ENCODE measurements around the gene CASKIN2. TPM values are rescaled to one million over a fixed set of nuclear protein-coding genes. Genes with fewer than 3 reads are reported as not detected.

The CASKIN2 gene
- total RNA-seq, 6 experiments from 2014 or later: 9.0 to 26.0 (median 12.0) TPM

DNA sequence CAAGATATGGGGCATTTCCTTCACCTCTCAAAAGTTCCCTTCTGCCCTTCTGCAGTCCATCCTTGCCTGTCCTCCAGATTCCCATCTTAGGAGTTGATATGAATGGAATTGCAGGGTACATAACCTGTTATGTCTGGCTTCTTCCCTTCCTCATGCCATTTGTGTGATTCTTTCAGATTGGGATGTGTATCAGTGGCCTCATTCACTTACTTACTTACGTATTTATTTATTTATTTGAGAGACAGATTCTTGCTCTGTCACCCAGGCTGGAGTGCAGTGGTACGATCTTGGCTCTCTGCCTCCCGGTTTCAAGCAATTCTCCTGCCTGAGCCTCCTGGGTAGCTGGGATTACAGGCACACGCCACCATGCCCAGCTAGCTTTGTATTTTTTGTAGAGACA, 65.1 kb downstream of the CASKIN2 start:
- H3K9me3 ChIP-seq: no peaks in the 10 kb centered on the region
- no peak for ATAC-seq
- H3K27ac ChIP-seq: no peak overlapping the region
- intact Hi-C loops (cut with DNase I): no loop called here
- TF ChIP-seq POLR2A (IDR thresholded peaks at IDR 0.05): no peak
- TF ChIP-seq, protein P1, sequence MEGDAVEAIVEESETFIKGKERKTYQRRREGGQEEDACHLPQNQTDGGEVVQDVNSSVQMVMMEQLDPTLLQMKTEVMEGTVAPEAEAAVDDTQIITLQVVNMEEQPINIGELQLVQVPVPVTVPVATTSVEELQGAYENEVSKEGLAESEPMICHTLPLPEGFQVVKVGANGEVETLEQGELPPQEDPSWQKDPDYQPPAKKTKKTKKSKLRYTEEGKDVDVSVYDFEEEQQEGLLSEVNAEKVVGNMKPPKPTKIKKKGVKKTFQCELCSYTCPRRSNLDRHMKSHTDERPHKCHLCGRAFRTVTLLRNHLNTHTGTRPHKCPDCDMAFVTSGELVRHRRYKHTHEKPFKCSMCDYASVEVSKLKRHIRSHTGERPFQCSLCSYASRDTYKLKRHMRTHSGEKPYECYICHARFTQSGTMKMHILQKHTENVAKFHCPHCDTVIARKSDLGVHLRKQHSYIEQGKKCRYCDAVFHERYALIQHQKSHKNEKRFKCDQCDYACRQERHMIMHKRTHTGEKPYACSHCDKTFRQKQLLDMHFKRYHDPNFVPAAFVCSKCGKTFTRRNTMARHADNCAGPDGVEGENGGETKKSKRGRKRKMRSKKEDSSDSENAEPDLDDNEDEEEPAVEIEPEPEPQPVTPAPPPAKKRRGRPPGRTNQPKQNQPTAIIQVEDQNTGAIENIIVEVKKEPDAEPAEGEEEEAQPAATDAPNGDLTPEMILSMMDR (IDR thresholded peaks at IDR 0.05): no peak
- H3K36me3 ChIP-seq: no peaks in the 10 kb centered on the region
- H3K4me3 ChIP-seq: no peak overlapping the region
- no peaks in the 10 kb centered on the region for H3K4me1 ChIP-seq
- DNase-seq: no peak
- no peaks in the 10 kb centered on the region for H3K27me3 ChIP-seq
- 76% methylated on average over 3 of the region's 4 CpGs for WGBS (ENCODE audit: insufficient coverage, low coverage, low lambda C conversion rate, missing lambda C conversion rate)

Small RNAs within 50 kb of the gene (microRNA-seq; reads per million reads assigned to microRNA genes)
- 0.29 to 0.64 reads per million in 2 donors for gene MIR6785

Other genes with a start within 250 kb of the CASKIN2 start
- 10 to 100 TPM in 2 of 6 experiments, 1 to 10 TPM in 4; 7.3 to 21.9 (median 8.2) TPM for gene MIF4GD, start 244.3 kb downstream of the CASKIN2 start, total RNA-seq
- gene SLC25A19, start 226.1 kb downstream of the CASKIN2 start, total RNA-seq: 10 to 100 TPM in 2 of 6 experiments, 1 to 10 TPM in 4; 3.8 to 13.4 (median 7.3) TPM
- 10 to 100 TPM; 42.4 to 70.5 (median 53.8) TPM for gene GRB2, start 109.9 kb downstream of the CASKIN2 start, total RNA-seq
- gene TMEM94, start 58.9 kb downstream of the CASKIN2 start, total RNA-seq: 10 to 100 TPM; 24.2 to 47.1 (median 29.6) TPM
- 10 to 100 TPM in 4 of 6 experiments, 1 to 10 TPM in 2; 8.5 to 13.6 (median 10.2) TPM for gene TSEN54, start 991 bp upstream of the CASKIN2 start, total RNA-seq
- gene LLGL2, start 10.2 kb upstream of the CASKIN2 start, total RNA-seq: 10 to 100 TPM; 32.8 to 71.4 (median 44.6) TPM
- 100 to 1,000 TPM in 1 of 6 experiments, 10 to 100 TPM in 5; 26.4 to 104 (median 52.9) TPM for gene MYO15B, start 72.3 kb upstream of the CASKIN2 start, total RNA-seq
- gene SMIM5, start 117.9 kb upstream of the CASKIN2 start, total RNA-seq: under 1 TPM in 5 of 6 experiments, not detected in 1; 0.06 to 0.78 (median 0.29) TPM
- 10 to 100 TPM; 13.5 to 24.8 (median 18.4) TPM for gene RECQL5, start 151.6 kb upstream of the CASKIN2 start, total RNA-seq
- gene SAP30BP, start 151.8 kb upstream of the CASKIN2 start, total RNA-seq: 10 to 100 TPM; 24.0 to 36.0 (median 27.0) TPM
- 1 to 10 TPM in 5 of 6 experiments, under 1 TPM in 1; 0.92 to 4.1 (median 2.0) TPM for gene ITGB4, start 205.9 kb upstream of the CASKIN2 start, total RNA-seq
- 10 to 100 TPM; 38.6 to 87.4 (median 76.9) TPM for gene GALK1, start 249.7 kb upstream of the CASKIN2 start, total RNA-seq